ENCODE data around the gene RELCH.

The RELCH gene

DNA sequence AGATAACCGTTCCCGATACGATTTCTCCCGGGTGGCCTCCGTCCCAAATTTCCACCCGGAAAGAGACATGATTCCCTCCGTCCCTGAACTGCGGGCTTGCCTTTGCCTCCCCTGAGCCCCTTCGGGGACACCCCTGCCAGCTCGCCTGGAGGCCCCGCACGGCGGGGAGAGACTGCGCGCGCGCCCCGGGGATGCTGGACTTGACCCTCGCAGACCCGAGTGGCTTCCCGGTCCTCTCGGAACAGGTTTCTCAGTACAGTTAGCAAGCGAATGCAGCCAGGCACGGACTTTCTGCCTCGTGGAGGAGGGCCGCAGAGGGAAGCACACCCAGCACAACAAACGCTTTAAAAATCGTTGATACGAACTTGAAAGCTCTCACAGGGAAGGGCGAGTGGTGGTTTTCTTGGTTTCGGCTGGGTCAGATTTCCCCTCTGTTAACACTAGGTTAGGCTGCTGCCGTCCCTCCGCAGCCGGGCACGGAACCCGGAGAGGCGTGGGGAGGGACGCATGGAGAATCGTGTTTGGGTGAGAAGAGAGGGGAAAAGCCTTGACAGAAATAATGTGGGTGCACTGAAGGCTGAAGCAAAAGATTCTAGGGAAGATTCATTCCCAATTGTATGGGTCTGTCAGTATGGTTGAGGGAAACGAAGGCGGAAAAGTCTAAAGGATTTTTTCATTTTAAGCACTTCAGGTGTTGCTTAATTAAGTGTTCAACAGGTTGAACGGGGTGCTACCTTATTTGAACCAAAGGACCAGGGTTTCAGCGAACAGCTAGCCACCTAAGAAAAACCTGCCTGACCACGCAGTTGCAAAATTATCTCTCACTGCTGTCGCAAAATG is 139.0 kb downstream of the RELCH start:
- in situ Hi-C loops (cut with HindIII; ENCODE audit: low pct_ligation_motif_present, low sequenced_read_pairs): no loop called here
- Histone ChIP-seq H3K36me3 (replicated peaks) (no peaks in the 10 kb centered on the region), H3K27me3 (replicated peaks) (peaks cover 42% of the 10 kb centered on the region), H3K4me3 (ENCODE audit: low read depth, low read length) (peak overlapping the region; percentile 41), H3K27ac (no peak overlapping the region)
- DNase-seq: no peak
- no peak for TF ChIP-seq CTCF (IDR thresholded peaks at IDR 0.05; ENCODE audit: low read depth, low read length, missing control alignments)

- Histone ChIP-seq H3K36me3 (replicated peaks) (no peaks in the 10 kb centered on the region), H3K27ac (no peak overlapping the region), H3K4me3 (ENCODE audit: low read depth, low read length) (no peak overlapping the region), H3K27me3 (replicated peaks) (peaks cover 42% of the 10 kb centered on the region)
- in situ Hi-C loops (cut with HindIII; ENCODE audit: low pct_ligation_motif_present, low sequenced_read_pairs): no loop called here
- DNase-seq: no peak
- TF ChIP-seq CTCF (IDR thresholded peaks at IDR 0.05; ENCODE audit: low read depth, low read length, missing control alignments): no peak
These were observed 139.7 kb downstream of the RELCH start for GRCh38 chr18:62326646-62327348.

DNA sequence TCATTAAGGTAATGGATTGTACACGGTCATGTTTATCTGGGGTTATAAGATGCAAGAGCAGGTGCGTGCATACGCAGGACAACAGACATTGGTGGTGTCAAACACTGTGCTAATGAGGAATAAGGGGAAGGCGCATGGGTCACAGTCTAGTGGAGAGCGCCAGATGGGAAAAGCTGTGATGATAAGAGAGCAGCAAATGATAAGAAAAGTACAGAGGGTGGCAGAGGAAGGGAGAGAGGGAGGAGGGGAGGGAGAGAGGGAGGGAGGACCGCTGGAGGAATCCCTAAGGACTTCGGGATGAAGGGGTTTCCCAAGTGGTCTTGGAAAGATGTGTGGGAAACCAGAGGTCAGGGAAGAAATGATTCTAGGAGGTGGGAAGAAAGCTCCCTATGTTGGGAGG is 140.9 kb downstream of the RELCH start:
- Histone ChIP-seq H3K27me3 (replicated peaks) (peaks cover 40% of the 10 kb centered on the region), H3K4me3 (ENCODE audit: low read depth, low read length) (no peak overlapping the region), H3K27ac (no peak overlapping the region), H3K36me3 (replicated peaks) (no peaks in the 10 kb centered on the region)
- in situ Hi-C loops (cut with HindIII; ENCODE audit: low pct_ligation_motif_present, low sequenced_read_pairs): no loop called here
- no peak for DNase-seq
- no peak for TF ChIP-seq CTCF (IDR thresholded peaks at IDR 0.05; ENCODE audit: low read depth, low read length, missing control alignments)

- in situ Hi-C loops (cut with HindIII; ENCODE audit: low pct_ligation_motif_present, low sequenced_read_pairs): no loop called here
- no peak for TF ChIP-seq CTCF (IDR thresholded peaks at IDR 0.05; ENCODE audit: low read depth, low read length, missing control alignments)
These were observed 141.8 kb downstream of the RELCH start for GRCh38 chr18:62328586-62329525.

GRCh38 chr18:62329691-62330454 is 142.8 kb downstream of the RELCH start:
- in situ Hi-C loops (cut with HindIII; ENCODE audit: low pct_ligation_motif_present, low sequenced_read_pairs): no loop called here

More at GRCh38 chr18:62328586-62329525, 141.8 kb downstream of the RELCH start:
- no peak overlapping the region for H3K4me3 ChIP-seq (ENCODE audit: low read depth, low read length)
- H3K27me3 ChIP-seq (replicated peaks): peaks cover 33% of the 10 kb centered on the region
- H3K27ac ChIP-seq: peak overlapping the region; percentile 10
- DNase-seq: no peak
- H3K36me3 ChIP-seq (replicated peaks): no peaks in the 10 kb centered on the region

More at GRCh38 chr18:62329691-62330454, 142.8 kb downstream of the RELCH start:
- peak overlapping the region; percentile 10 for H3K27ac ChIP-seq
- no peak overlapping the region for H3K4me3 ChIP-seq (ENCODE audit: low read depth, low read length)
- peaks cover 24% of the 10 kb centered on the region for H3K27me3 ChIP-seq (replicated peaks)
- no peaks in the 10 kb centered on the region for H3K36me3 ChIP-seq (replicated peaks)
- no peak for TF ChIP-seq CTCF (IDR thresholded peaks at IDR 0.05; ENCODE audit: low read depth, low read length, missing control alignments)
- peak; percentile 82 for DNase-seq

All from brain microvascular endothelial cell (primary cell).